SK-N-MC (cell line): ENCODE results near the gene FXYD3.
"Not testable (repeated sequence)": the region's sequence is repeated elsewhere in the genome, so short reads cannot be mapped to it uniquely, and the experiment has no call there.

ENCODE experiments used
- DNase-seq: peaks from one replicate; pipeline ENCODE4 v3.0.0-alpha.2; 2011; ENCODE audit warnings: low read depth, low spot score
- H3K27ac ChIP-seq: fragments of 200-600 bp; sonication (generic); 2 replicates; pipeline ENCODE4 v1.5.1; 2016; ENCODE audit warnings: mixed run types
- H3K36me3 ChIP-seq: fragments of 200-600 bp; sonication (generic); 2 replicates; pipeline ENCODE4 v1.6.1; 2017; ENCODE audit warnings: antibody characterized with exemption, low read length, mixed read lengths; ENCODE audit not compliant: insufficient read depth
- H3K4me3 ChIP-seq: fragments of 200-600 bp; sonication (generic); 2 replicates; pipeline ENCODE4 v1.5.1; 2016
- H3K9ac ChIP-seq: fragments of 200-600 bp; sonication (generic); 2 replicates; pipeline ENCODE4 v1.8.0; 2017; ENCODE audit warnings: mixed run types, mixed read lengths; ENCODE audit not compliant: insufficient read length
- H3K9me3 ChIP-seq: fragments of 200-600 bp; sonication (generic); 2 replicates; pipeline ENCODE4 v1.6.1; 2017; ENCODE audit warnings: low read depth, mild to moderate bottlenecking, antibody characterized with exemption, low read length, moderate library complexity, mixed read lengths
- EZH2 ChIP-seq: fragments of 200-600 bp; sonication (generic); IDR thresholded peaks from one replicate; pipeline ENCODE4 v1.6.1; 2017; ENCODE audit warnings: antibody characterized with exemption
- FOXP2 ChIP-seq: optimal IDR thresholded peaks from 2 replicates; pipeline ENCODE3; 2011; ENCODE audit warnings: mild to moderate bottlenecking, moderate library complexity; ENCODE audit not compliant: insufficient read depth; ENCODE audit errors: extremely low read length, control extremely low read depth
- POLR2AphosphoS5 ChIP-seq: IDR thresholded peaks from 2 replicates; pipeline ENCODE4 v1.6.1; 2012; ENCODE audit warnings: mild to moderate bottlenecking, low read depth, low read length, borderline replicate concordance

FXYD3 gene

GRCh38 chr19:35126624-35126959 lies 11.0 kb downstream of the FXYD3 start:
- Histone ChIP-seq H3K9ac (no peak overlapping the region), H3K4me3 (no peak overlapping the region), H3K9me3 (no peaks in the 10 kb centered on the region), H3K36me3 (no peaks in the 10 kb centered on the region), H3K27ac (no peak overlapping the region)
- TF ChIP-seq EZH2 = no peak
- no peak for TF ChIP-seq FOXP2
- no peak for TF ChIP-seq POLR2AphosphoS5
- DNase-seq = no peak

GRCh38 chr19:35127871-35128270 lies 12.2 kb downstream of the FXYD3 start:
- no peaks in the 10 kb centered on the region for H3K9me3 ChIP-seq
- DNase-seq = no peak
- no peak overlapping the region for H3K4me3 ChIP-seq
- TF ChIP-seq POLR2AphosphoS5 (no peak), EZH2 (no peak), FOXP2 (no peak)
- H3K36me3 ChIP-seq = no peaks in the 10 kb centered on the region
- no peak overlapping the region for H3K9ac ChIP-seq
- H3K27ac ChIP-seq = no peak overlapping the region

GRCh38 chr19:35128398-35129057 lies 12.9 kb downstream of the FXYD3 start:
- TF ChIP-seq POLR2AphosphoS5 (no peak), FOXP2 (no peak), EZH2 (no peak)
- Histone ChIP-seq H3K9me3 (no peaks in the 10 kb centered on the region), H3K27ac (no peak overlapping the region), H3K4me3 (no peak overlapping the region), H3K36me3 (no peaks in the 10 kb centered on the region), H3K9ac (no peak overlapping the region)
- DNase-seq = no peak

- not testable (repeated sequence) for H3K4me3 ChIP-seq, H3K9ac ChIP-seq, H3K36me3 ChIP-seq, H3K27ac ChIP-seq, H3K9me3 ChIP-seq, DNase-seq
Observed at GRCh38 chr19:35129724-35130274, 14.2 kb downstream of the FXYD3 start.

GRCh38 chr19:35130761-35131720 lies 15.4 kb downstream of the FXYD3 start:
- Histone ChIP-seq H3K9me3 (no peaks in the 10 kb centered on the region), H3K27ac (no peak overlapping the region), H3K4me3 (no peak overlapping the region), H3K36me3 (no peaks in the 10 kb centered on the region), H3K9ac (no peak overlapping the region)
- DNase-seq = no peak
- TF ChIP-seq EZH2 (no peak), FOXP2 (no peak), POLR2AphosphoS5 (no peak)

- no peak overlapping the region for H3K4me3 ChIP-seq
- no peak overlapping the region for H3K9ac ChIP-seq
- H3K9me3 ChIP-seq = no peaks in the 10 kb centered on the region
- no peak for TF ChIP-seq POLR2AphosphoS5
- TF ChIP-seq EZH2 = no peak
- TF ChIP-seq FOXP2 = no peak
- DNase-seq = no peak
- no peak overlapping the region for H3K27ac ChIP-seq
- no peaks in the 10 kb centered on the region for H3K36me3 ChIP-seq
Observed at GRCh38 chr19:35132254-35132653, 16.6 kb downstream of the FXYD3 start.

- TF ChIP-seq FOXP2 (no peak), POLR2AphosphoS5 (no peak), EZH2 (no peak)
- Histone ChIP-seq H3K9ac (no peak overlapping the region), H3K9me3 (no peaks in the 10 kb centered on the region), H3K36me3 (no peaks in the 10 kb centered on the region), H3K27ac (no peak overlapping the region), H3K4me3 (no peak overlapping the region)
- no peak for DNase-seq
Observed at GRCh38 chr19:35133826-35134225, 18.2 kb downstream of the FXYD3 start.

- no peak for DNase-seq
- no peaks in the 10 kb centered on the region for H3K36me3 ChIP-seq
- no peaks in the 10 kb centered on the region for H3K9me3 ChIP-seq
- no peak within 1 kb of the TSS for H3K4me3 ChIP-seq
- no peak within 1 kb of the TSS for H3K9ac ChIP-seq
- TF ChIP-seq EZH2 (no peak), FOXP2 (no peak), POLR2AphosphoS5 (no peak)
- H3K27ac ChIP-seq = no peak within 1 kb of the TSS
Observed at GRCh38 chr19:35134601-35135242, 19.1 kb downstream of the FXYD3 start, which contains the start of gene LGI4. LGI4 (minus strand) TSS chr19:35135059; CDS start chr19:35134680, 379 bp downstream.
